ENCODE data around the gene FDCSP.
"Not testable (repeated sequence)": the region's sequence is repeated elsewhere in the genome, so short reads cannot be mapped to it uniquely, and the experiment has no call there.

Gene FDCSP

DNA sequence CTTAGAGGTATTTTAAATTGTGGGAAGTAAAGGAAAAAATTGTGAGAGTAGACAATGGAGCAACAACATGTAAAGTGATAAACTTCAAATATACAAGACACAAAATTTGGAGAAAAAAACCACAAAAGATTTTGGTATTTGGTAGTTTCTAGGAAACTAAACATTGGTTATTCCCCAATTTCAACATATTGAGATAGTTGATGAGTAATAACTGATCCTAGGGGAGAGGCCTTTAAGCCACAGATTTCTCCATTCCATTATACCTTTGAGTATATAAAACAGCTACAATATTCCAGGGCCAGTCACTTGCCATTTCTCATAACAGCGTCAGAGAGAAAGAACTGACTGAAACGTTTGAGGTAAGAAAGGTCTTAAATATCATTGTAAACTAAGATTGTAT is at the start of gene FDCSP:
Gene FDCSP, plus strand, starts transcription at position 301 of the 400 bp plus-strand sequence. CDS start 5,071 bp downstream, outside the sequence.
- no peak for DNase-seq

DNA sequence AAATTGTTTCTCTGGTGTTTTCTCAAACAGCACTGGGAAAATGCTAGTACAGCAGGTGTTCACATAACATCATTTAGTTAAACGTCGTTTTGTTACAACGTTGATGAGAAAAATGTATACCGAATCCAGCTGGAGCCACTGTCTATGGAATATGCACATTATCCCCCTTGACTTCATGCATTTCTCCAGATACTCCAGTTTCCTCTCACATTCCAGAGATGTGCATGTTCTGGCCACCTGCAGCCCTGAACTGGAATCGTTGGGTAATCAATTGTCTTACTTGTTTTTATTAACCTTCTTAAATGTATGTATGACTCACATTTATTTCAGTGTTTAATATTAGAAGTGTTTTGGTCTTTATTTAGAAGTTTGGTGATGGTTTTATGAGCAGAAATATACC is 48.8 kb upstream of the FDCSP start:
- DNase-seq: no peak

DNA sequence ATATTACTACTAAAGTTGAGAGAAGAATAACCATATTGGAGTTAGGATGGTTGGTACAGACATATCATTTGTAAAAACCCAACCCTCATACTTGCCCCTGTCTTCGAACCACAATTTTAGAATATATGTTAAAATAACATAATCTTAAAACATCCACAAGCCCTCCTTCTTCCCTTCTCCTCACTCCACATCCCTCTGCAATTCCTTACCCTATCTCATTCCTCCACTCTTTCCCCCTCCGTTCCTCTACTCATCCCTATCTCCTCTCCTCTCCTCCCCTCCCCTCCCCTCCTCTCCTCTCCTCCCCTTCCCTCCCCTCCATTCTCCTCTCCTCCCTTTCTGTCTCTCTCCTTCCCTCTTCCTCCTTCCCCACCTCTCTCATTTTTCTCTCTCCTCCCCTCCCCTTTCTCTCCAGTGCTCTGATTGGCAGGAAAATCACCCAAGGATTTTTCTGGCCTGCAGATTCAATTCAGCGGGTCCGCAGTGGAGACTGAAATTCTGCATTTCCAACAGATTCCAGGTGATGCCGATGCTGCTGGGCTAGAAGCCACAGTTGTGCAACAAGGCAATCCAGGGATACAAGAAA is 47.8 kb upstream of the FDCSP start:
- DNase-seq: no peak

DNA sequence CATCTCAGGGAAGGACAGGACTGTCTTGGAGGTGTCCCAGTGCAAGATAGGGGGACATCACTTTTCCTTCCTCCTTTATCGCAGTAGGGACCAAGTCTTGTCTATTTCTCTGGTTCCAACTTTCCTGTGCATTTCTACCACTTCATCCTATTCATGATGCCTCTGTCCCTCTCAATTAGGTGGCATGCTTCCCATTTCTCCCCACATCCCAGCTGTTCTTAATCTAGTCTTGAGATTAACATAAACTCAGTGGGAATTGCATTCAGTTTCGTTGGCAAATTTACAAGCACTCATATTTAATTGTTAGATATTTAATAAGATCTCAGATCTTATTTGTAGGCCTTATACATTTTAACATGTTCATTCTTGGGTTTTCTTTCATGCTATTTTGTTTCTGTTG is 46.1 kb upstream of the FDCSP start:
- DNase-seq: no peak

DNA sequence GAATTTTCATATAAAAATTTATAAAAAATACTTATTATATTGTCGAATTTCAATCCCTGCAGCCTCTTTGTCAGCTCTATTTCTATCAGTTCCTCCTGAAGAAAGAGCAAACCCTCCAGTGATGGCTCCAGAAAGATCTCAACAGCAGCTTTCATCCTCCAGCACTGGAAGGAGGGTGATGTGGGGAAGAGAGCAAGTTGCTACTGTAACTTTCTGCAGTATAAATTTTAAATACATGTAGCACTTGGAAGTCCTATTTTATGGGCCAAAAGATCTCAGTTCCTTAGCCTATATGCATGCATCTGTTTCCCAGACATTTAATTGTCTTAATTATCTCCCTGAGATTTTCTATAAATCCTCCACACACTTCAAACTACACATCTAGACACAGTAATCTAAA is 44.1 kb upstream of the FDCSP start:
- DNase-seq: no peak

DNA sequence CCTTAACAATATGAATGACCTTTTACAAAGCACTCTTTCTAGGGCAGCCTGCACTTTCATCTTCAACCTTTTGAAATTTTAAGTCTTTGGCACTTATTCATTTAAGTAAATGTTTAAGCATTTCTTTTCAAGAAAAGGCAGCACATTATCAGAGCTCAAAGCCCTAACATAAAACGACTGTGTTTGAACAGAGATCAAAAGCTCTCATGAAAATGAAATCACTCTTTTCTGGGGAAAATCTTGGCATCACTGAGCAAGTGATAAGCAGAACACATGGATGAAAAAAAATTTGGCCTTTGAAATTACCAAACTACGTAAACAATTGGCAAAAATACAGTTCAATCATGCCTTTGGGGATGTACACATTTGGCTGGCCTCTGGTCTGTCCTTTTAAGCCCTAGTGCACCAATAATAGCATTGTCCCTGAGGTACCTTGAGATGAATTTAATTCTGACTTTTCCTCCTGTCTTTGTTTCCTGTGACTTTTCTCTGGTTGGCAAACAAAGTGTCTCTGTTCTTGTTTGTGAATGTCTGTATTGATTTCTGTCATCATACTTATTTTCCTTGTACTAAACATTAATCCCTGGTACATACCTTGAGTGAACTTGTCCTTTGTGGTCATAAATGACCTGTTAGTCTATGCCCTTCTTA is 43.3 kb upstream of the FDCSP start:
- no peak for DNase-seq

DNA sequence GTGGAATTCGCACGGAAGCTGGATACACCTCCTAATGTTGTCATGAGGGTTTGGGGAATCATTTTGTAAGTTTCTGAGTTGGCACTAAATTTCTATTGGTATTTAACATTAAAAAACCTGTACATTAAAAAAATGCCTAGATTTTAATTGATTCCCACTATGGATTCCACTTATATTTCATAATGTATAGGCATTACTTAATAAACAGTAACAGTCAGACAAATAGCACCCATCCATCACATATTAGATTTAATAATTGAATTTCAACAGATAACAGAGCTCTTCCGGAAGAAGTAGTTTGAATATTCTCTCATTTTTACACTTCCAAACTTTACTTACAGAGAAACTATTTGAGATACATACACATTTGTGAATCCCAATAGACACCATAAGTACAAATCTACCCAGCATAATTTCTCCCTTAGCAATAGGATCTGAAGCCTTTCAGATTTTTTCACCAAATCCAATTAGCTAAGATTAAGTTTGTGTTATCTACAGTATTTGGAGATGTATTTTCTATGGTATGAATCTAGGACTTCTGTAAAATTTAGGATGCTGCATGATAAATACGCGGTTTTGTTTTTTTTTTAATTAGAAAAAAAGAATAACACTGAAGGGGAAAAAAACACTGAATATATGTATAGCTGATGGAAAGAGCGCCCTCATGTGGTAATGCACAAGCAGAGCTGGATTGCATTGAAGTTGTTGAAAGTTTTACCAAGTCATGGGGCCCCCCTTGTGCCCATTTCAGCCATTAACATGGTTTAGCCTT is 42.6 kb upstream of the FDCSP start:
- no peak for DNase-seq

DNA sequence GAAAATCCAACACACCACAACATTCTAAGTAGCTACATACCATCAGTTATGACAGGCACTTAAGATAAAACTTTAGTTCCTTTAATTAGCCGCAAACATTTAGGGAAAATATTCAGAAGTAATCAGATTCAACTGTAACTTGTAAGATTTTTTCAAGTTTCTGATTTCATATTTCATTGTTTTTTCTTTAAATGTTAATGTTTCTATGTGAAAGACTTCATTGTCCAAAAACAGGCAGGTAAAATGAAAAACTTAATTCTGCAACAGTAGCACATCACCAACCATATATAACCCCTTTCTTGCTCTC is 42.0 kb upstream of the FDCSP start:
- DNase-seq: no peak

DNA sequence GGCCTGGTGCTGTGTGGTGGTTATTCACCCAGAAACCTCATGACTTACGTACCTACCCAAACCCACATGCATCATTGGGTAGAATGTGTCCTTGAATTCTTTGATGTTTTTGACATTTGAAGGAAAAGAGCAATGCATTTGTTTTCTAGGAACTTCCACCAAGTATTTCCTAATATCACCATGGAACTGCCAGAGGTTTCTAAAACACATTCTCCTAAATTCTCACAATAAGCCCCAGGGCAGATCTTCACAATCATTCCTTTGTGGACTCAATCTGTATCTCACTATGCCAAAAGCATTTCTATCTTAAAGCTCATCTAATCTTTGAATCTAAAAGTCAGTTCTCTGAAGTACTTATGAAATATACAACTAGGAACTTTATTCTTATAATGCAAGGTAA is 38.7 kb upstream of the FDCSP start:
- DNase-seq: no peak

DNA sequence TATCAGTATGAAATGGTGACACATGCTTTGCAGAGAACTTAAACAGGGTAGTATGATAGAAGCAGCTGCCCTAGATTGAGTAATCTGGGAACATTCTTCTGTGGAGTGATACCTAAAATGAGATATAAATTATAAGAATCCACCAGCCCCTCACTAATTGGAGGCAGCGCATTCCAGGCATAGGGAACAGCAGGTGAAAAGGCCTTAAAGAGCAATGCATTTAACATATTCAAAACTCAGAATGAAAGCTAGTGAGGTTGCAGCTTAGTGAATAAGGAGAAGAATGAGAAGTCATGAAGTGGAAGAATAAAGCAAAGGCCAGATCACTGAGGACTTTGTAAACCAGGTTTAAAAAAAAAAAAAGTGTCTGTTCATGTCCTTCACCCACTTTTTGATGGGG is 35.3 kb upstream of the FDCSP start:
- no peak for DNase-seq

DNA sequence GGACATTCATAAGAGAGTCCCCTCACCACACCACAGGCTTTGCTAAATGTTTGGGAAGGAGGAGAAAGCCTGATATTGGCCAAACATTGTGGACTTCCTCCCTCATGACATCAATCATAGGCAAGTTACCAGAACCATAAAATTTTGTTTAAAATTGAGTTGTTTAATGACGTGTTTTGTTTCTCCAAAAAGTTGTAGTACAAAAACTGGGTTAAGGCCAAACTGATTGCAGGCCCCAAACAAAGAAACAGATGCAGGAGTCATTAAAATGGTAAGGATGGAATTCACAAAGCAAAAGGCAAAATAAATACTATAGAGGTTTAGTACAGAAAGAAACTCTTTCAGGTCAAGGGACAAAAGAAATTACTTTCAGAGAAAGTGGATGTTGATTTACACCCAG is 34.3 kb upstream of the FDCSP start:
- no peak for DNase-seq

DNA sequence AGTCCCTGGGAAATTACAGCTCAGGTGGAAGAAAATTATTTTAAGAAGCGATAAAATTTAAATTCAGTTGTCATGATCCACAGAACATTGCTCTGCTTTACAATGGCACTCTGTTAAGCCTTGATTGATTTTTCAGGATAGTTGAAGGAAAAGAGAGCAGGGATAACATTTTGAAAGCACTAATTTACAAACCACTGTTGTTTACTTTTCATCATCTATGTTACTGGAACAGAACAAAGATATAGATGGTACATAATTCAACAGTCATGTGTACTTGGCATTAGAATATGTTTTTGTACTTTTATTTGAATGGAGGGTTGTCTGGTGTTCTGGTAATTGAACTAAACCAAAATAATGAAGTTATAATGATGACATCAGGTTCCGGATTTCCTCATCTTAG is 33.0 kb upstream of the FDCSP start:
- no peak for DNase-seq

DNA sequence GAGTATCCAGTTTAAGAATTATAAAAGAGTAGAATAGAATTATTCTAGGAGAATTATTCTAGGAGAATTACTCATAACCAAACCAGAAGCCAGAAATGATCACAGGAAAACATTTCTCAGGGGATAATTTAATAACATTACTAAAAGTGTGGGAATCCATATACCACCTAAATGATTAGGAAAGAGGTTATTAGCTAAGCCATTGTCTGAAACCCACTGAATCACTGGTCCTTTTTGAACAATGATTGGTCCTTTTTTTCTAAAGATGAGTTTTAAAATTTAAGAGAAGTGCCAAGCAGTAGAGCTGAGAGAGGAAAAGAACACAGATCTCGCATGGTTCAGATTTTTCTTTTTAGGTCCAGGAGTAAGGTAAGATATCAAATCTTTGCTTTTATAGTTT is 30.5 kb upstream of the FDCSP start, which contains the start of gene ODAM:
Gene ODAM, plus strand, starts transcription at position 301 of the 400 bp plus-strand sequence. CDS start 819 bp downstream, outside the sequence.
- no peak for DNase-seq

DNA sequence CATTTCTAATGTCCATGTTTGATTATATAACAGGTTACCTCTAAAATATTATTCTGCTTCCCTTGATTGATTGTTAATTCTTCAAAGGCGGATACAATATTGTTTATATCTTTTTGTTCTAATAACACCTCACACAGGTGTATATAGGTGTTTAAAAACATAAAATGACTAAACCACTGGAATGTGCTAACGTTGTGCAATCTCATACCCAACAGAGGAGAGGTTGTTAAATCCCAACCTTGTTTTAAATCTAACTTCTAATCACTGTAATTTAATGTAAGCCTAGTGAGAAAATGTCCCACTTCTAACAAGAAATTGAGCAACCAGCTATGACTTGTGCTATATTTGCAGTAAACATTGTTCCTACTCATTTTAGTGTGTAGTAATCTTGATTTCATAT is 29.1 kb upstream of the FDCSP start:
- DNase-seq: no peak

DNA sequence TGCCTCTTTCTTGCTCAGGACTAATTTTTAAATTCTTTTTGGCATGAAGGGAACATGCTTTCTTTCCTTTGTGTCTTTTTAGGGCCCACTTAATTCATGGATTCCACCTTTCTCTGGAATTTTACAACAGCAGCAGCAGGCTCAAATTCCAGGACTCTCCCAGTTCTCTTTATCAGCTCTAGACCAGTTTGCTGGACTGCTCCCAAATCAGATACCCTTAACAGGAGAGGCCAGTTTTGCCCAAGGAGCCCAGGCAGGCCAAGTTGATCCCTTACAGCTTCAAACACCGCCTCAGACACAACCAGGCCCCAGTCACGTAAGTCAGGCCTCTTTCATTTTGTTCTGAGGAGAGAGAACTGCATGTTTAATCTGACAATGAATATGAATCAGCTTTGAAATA is 28.1 kb upstream of the FDCSP start:
- DNase-seq: no peak

DNA sequence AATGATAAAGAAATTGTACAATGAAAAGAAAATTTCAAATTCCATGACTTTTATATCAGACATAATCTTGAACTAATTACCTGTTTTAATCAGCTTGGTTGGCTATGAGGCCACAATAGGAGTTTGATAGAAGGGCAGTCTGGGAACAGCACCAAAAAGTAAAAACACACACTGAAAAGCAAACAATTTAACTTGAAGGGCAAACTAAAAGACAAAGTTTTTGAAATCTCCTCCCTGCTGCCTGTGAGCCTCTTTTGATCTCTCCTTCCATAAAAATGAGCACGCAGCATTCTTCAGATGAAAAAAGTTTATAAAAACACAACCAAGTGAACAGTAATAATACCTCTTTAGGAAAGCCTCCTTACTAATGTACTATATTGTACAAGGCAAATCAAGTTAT is 22.3 kb upstream of the FDCSP start:
- DNase-seq: no peak

DNA sequence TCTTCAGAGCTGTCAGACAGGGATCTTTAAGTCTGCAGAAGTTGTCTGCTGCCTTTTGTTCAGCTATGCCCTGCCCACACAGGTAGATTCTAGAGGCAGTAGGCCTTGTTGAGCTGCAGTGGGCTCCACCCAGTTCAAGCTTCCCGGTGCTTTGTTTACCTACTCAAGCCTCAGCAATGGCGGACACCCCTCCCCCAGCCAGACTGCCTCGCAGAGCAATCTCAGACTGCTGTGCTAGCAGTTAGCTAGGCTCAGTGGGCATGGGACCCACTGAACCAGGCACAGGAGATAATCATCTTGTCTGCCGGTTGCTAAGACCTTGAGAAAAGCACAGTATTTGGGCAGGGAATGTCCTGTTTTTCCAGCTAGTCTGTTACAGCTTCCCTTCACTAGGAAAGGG is 13.2 kb upstream of the FDCSP start:
- not testable (repeated sequence) for DNase-seq

DNA sequence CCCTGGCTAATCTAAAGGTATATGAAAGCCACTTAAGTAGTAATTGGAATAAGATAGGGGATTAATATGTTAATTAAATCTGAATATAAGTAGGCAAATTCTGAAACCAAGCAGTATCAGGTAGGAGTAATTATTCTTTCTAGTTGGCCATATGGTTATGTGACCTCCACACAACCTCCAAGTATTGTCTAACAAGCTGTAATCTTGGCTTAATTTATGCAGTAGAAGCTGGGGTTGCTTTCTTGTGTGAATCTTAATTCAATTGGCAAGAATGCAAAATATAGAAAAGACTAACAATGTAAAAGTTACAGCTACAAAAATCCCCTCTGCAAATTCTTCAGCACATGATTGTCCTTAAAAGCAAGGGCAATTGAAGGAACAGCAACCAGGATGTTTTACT is 9.8 kb upstream of the FDCSP start:
- DNase-seq: not testable (repeated sequence)

DNA sequence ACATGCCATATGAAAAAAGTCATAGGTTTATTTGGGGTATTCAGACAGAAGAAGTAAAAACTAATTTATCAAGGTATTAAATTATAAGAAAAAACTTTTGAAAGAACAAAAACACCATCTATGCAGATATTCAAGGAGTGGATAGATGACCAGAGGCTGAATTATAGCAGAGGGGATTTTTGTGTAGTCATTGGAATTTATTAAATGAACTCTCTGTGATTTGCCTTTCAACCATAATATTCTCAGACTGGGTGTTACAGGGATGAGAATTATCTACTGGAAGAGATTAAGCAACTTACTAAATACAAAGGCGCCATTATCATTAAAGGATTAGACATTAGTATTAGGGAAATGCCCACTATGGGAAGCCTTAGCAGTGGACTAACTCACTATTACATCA is 9.4 kb upstream of the FDCSP start:
- DNase-seq: not testable (repeated sequence)

DNA sequence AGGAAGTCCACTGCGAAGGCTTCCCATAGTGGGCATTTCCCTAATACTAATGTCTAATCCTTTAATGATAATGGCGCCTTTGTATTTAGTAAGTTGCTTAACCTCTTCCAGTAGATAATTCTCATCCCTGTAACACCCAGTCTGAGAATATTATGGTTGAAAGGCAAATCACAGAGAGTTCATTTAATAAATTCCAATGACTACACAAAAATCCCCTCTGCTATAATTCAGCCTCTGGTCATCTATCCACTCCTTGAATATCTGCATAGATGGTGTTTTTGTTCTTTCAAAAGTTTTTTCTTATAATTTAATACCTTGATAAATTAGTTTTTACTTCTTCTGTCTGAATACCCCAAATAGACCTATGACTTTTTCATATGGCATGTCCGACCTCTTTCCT is 4.5 kb upstream of the FDCSP start:
- DNase-seq: not testable (repeated sequence)

DNA sequence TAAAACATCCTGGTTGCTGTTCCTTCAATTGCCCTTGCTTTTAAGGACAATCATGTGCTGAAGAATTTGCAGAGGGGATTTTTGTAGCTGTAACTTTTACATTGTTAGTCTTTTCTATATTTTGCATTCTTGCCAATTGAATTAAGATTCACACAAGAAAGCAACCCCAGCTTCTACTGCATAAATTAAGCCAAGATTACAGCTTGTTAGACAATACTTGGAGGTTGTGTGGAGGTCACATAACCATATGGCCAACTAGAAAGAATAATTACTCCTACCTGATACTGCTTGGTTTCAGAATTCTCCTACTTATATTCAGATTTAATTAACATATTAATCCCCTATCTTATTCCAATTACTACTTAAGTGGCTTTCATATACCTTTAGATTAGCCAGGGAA is 4.1 kb upstream of the FDCSP start:
- DNase-seq: not testable (repeated sequence)

DNA sequence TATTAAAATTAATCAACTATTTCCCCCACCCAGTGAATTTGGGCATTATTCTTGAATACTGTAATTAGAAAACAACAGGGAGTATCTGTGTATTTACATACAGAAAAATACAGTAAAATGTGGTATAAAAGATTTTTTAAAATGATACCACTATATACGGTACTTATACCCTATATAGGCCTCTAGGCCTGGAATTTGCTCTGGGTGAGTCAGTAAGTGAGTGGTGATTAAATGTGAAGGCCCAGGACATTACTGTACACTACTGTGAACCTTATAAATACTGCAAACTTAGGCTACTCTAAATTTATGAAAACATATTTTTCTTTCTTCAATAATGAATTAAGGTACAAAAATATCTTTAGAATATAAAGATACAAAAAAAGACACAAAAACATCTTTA is 10.2 kb downstream of the FDCSP start:
- DNase-seq: no peak

DNA sequence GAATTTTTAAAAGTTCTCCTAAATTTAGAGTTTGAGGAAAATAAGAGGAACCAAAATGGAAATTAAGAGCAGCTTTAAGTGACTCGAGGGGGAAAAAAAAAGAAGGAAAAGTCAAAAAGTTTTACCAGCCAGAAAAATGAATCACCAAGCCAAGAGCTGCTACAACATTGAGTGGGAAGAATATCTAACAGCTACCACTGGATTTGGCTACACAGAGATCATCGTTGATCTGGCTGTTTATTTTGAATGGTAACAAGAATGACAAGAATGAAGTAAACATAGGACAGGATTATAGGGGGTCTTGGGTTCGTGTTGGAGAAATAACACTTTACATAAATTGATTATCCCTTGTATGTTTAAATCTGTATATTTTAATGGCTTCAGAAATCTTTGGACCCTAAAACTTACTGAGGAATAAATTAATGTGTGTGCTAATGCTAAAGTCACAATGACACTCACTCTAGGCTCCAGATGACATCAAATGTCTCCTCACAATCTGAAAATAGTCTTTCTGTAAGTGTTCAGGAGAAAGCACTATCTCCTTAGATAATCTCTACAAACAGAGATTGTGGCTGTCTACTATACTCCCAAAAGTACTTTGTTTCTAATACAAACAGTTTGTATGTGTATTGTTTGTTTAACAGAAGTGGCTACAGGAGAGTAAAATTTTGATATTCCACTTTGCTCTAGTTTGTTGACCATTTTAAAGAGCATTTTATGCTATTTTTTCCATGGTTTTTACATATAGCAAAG is 13.4 kb downstream of the FDCSP start:
- DNase-seq: no peak
